Aorta (tissue), 5 donors: ENCODE measurements around the gene BRD4. TPM values are rescaled to one million over a fixed set of nuclear protein-coding genes. Genes with fewer than 3 reads are reported as not detected.

ENCODE experiments used
- ATAC-seq: fragments of 200-7000 bp; cut with Tn5 transposase; one replicate; pipeline ENCODE4 v1.9.1; 2022; ENCODE audit warnings: moderate library complexity; ENCODE audit not compliant: low FRiP score
- DNase-seq, 2 donors: peaks; one replicate each; pipeline ENCODE4 v3.0.0-alpha.2; 2020
- H3K27ac ChIP-seq, 2 donors: one replicate each; pipeline ENCODE4 v1.5.1; 2013; ENCODE audit warnings: low read length in 2 of 2, mild to moderate bottlenecking in 2 of 2, moderate library complexity in 2 of 2, control low read depth in 1 of 2, inconsistent platforms in 1 of 2, low read depth in 1 of 2
- H3K27me3 ChIP-seq, 2 donors: one replicate each; pipeline ENCODE4 v1.6.1; 2013; ENCODE audit warnings: control low read depth in 1 of 2, low read length in 1 of 2, mild to moderate bottlenecking in 1 of 2, moderate library complexity in 1 of 2; ENCODE audit not compliant: insufficient read depth in 2 of 2, control insufficient read depth in 1 of 2
- H3K36me3 ChIP-seq, 2 donors: one replicate each; pipeline ENCODE4 v1.6.1; 2013; ENCODE audit warnings: control low read depth in 1 of 2, low read length in 1 of 2, mild to moderate bottlenecking in 1 of 2; ENCODE audit not compliant: insufficient read depth in 2 of 2, control insufficient read depth in 1 of 2
- H3K4me1 ChIP-seq, 2 donors: one replicate each; pipeline ENCODE4 v1.6.1; 2013; ENCODE audit warnings: low read length in 2 of 2, control low read depth in 1 of 2, mild to moderate bottlenecking in 1 of 2, moderate library complexity in 1 of 2; ENCODE audit not compliant: insufficient read depth in 2 of 2, control insufficient read depth in 1 of 2
- H3K4me3 ChIP-seq, 2 donors: one replicate each; pipeline ENCODE4 v1.5.1; 2013; ENCODE audit warnings: low read length in 2 of 2, control low read depth in 1 of 2, mild to moderate bottlenecking in 1 of 2
- H3K9me3 ChIP-seq: one replicate; pipeline ENCODE4 v1.6.1; 2013; ENCODE audit warnings: mild to moderate bottlenecking, low read length; ENCODE audit not compliant: control insufficient read depth
- WGBS, 2 donors: extraction: QIAGEN DNeasy Blood & Tissue Kit; methylation state at CpG; one replicate each; pipeline ENCODE4 v1.1.7; 2013; 5-methylcytosine and 5-hydroxymethylcytosine counted together
- intact Hi-C, 2 donors: fragments of 100-400 bp; cut with DNase I; formaldehyde crosslinking; loops; one replicate each; pipeline versions ENCODE4 v1.14.2 to v1.15.0; 2022
- polyA plus RNA-seq, 2 donors: library from polyadenylated mRNA; stranded (reverse); fragments of 200-250 nt; gene quantifications; one replicate each; pipeline ENCODE4 v1.2.3, GENCODE V29; 2013
- total RNA-seq, 2 donors: library from RNA; stranded (reverse); fragmentation: NEBNext Ultra II Directional; extraction: Animal tissue kit (Norgen Biotek cat#: 25700); gene quantifications; one replicate each; pipeline ENCODE4 v1.2.1, GENCODE V29; 2021
- donor health status: healthy with polysubstance abuse.
- donor health status: Bipolar disorder and iron deficiency.
- donor health status: DM: no; HTN: no; CAD: no.
- donor health status: DM: no; HTN: no; CAD: no.
- donor health status: DM: yes; HTN: yes; CAD: no.

Gene BRD4
- total and polyA plus RNA-seq, 4 donors = 12.3 to 126 (median 86.6) TPM

- H3K4me1 ChIP-seq = no peaks in the 10 kb centered on the region
- no peak for ATAC-seq
These were observed 41.8 kb upstream of the BRD4 start for GRCh38 chr19:15374105-15374651.

DNA sequence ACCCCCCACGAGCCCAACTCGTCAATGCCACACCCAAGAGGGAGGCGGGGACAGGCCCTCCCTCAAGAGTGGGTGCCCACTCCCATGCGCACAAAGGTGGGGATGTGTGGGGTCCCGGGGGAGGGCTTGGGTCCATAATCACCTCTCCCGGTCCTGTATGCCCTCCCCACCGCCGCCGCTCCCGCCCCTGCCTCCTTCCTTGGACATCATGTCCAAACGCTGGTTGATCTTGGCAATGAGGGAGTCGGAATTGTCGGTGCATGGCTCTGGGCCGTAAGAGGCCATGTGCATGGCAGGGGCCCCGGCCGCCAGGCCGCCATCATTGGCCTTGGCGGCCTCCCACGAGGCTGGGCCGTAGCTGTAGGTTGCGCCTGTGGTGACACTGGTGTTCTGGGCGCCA lies 41.3 kb upstream of the BRD4 start:
- intact Hi-C loops = loop anchor here (2.0 to 10.0 kb wide), 2 partner anchors 181 to 199 kb away; no protein-coding TSS in a partner anchor
- Histone ChIP-seq H3K36me3 (no peaks in the 10 kb centered on the region), H3K27me3 (no peaks in the 10 kb centered on the region), H3K9me3 (no peaks in the 10 kb centered on the region), H3K4me3 (no peak overlapping the region), H3K27ac (no peak overlapping the region), H3K4me1 (no peaks in the 10 kb centered on the region)
- DNase-seq (no peak), ATAC-seq (no peak)
- WGBS, 2 donors = 63 to 75% methylated on average over 22 of the region's 22 CpGs

More at GRCh38 chr19:15374105-15374651, 41.8 kb upstream of the BRD4 start:
- intact Hi-C loops = loop anchor here (2.0 to 10.0 kb wide), 2 partner anchors 181 to 199 kb away; no protein-coding TSS in a partner anchor
- Histone ChIP-seq H3K9me3 (no peaks in the 10 kb centered on the region), H3K4me3 (no peak overlapping the region), H3K27me3 (no peaks in the 10 kb centered on the region), H3K36me3 (no peaks in the 10 kb centered on the region), H3K27ac (peak overlapping the region in 1 of 2 donors; percentile 37)
- peak in 1 of 2 donors; percentile 49 for DNase-seq
- WGBS, 2 donors = 53 to 57% methylated on average over 21 of the region's 21 CpGs

GRCh38 chr19:15372891-15373301 lies 40.6 kb upstream of the BRD4 start:
- no peak overlapping the region for H3K27ac ChIP-seq
- DNase-seq = peak in 1 of 2 donors; percentile 40
- no peak overlapping the region for H3K4me3 ChIP-seq
- 92 to 93% methylated on average over 30 of the region's 30 CpGs for WGBS, 2 donors
- ATAC-seq = no peak
- H3K9me3 ChIP-seq = no peaks in the 10 kb centered on the region
- H3K36me3 ChIP-seq = peaks cover 3 to 4% of the 10 kb centered on the region in 2 donors
- H3K4me1 ChIP-seq = no peaks in the 10 kb centered on the region
- intact Hi-C loops = loop anchor here in 1 of 2 donors (10.0 kb wide), 1 partner anchor 198 kb away; no protein-coding TSS in a partner anchor
- H3K27me3 ChIP-seq = no peaks in the 10 kb centered on the region

GRCh38 chr19:15372470-15372869 lies 40.1 kb upstream of the BRD4 start:
- DNase-seq (peak in 1 of 2 donors; percentile 7), ATAC-seq (no peak)
- peaks cover 5% of the 10 kb centered on the region in 2 donors for H3K36me3 ChIP-seq
- no peak overlapping the region for H3K27ac ChIP-seq
- intact Hi-C loops = loop anchor here in 1 of 2 donors (10.0 kb wide), 1 partner anchor 198 kb away; no protein-coding TSS in a partner anchor
- H3K4me1 ChIP-seq = no peaks in the 10 kb centered on the region
- WGBS, 2 donors = 92% methylated on average over 14 of the region's 14 CpGs
- no peak overlapping the region for H3K4me3 ChIP-seq
- no peaks in the 10 kb centered on the region for H3K27me3 ChIP-seq
- no peaks in the 10 kb centered on the region for H3K9me3 ChIP-seq

DNA sequence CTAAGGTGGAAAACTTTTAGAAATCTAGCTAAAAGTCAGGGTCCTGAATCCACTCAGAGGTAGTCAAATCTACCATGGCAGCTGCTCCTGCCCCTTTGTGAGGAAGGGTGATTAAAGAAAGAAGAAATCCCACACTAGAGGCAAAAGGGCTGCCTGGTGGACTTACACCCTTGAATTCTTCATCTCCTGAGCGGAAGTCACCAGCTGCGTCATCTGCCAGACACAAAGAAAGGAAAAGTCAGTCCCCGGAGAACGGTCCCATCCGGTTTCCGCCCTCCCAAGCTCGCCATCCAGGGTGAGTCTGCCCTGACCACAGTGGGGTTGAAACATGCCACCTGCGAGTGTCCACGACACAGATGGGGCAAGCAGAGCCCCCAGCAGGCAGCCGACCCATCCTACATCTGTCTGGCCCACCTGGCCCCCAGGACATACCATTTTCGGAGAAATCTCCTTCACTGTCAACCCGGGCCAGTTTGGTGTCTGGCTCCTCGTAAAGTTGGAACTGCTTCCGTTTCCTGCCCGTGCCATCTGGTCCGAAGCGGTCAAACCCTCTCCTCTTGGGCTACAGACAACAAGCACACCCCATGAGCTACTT lies 39.5 kb upstream of the BRD4 start:
- intact Hi-C loops = loop anchor here in 1 of 2 donors (10.0 kb wide), 1 partner anchor 197 kb away; no protein-coding TSS in a partner anchor
- Histone ChIP-seq H3K9me3 (no peaks in the 10 kb centered on the region), H3K36me3 (peaks cover 5% of the 10 kb centered on the region in 2 donors), H3K4me3 (no peak overlapping the region), H3K27me3 (no peaks in the 10 kb centered on the region), H3K27ac (no peak overlapping the region), H3K4me1 (no peaks in the 10 kb centered on the region)
- WGBS, 2 donors = 91% methylated on average over 17 of the region's 17 CpGs
- no peak for ATAC-seq
- DNase-seq = peak; percentile 18 to 65

- intact Hi-C loops = loop anchor here in 1 of 2 donors (10.0 kb wide), 1 partner anchor 196 kb away; no protein-coding TSS in a partner anchor
- ATAC-seq = no peak
- peaks cover 5% of the 10 kb centered on the region in 2 donors for H3K36me3 ChIP-seq
These were observed 38.8 kb upstream of the BRD4 start for GRCh38 chr19:15371119-15371518.

GRCh38 chr19:15369594-15369891 lies 37.2 kb upstream of the BRD4 start:
- no peak for DNase-seq

More at GRCh38 chr19:15371119-15371518, 38.8 kb upstream of the BRD4 start:
- Histone ChIP-seq H3K27me3 (no peaks in the 10 kb centered on the region), H3K27ac (no peak overlapping the region), H3K4me3 (no peak overlapping the region), H3K9me3 (no peaks in the 10 kb centered on the region), H3K4me1 (no peaks in the 10 kb centered on the region)
- WGBS, 2 donors = 90 to 93% methylated on average over 7 of the region's 7 CpGs
- DNase-seq = peak in 1 of 2 donors; percentile 19

DNA sequence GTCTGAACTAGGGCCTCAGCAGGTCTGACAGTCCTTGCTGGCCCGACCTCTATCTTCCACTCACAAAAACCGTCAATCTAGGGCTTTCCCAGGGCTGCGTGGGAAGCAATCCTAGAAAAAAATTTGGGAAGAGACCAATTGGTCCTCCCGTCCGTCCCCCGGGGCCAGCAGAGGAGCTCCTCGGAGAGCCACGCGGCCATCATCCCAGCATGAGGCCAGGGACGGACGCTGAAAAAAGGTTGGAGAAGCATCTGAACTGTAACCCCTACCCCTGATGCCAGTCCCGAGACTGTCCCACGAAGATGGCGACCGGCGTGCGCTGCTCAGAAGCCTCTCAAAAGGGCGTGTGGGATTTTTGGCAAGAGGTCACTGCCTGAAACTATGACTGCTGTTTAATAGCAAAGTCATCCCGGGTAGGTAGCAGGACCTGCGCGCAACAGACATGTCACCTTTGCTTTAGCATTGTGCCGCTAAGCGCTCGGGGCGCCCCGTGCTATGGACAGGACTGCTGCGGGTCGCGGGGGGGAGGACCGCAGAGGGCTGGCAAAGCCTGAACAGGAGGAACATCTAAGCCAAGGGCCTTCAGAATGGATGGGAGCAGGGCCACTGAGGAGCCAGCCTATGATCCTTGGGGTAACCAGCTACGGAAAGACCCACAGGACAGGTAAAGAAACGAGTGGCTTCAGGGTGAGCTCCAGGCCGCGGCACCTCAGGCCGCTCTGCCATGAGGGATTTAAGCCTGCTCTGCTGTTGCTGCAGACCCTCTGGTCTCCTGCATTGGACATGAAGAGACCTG lies 36.7 kb upstream of the BRD4 start:
- ATAC-seq = no peak
- Histone ChIP-seq H3K4me3 (no peak overlapping the region), H3K27ac (no peak overlapping the region), H3K4me1 (no peaks in the 10 kb centered on the region), H3K9me3 (no peaks in the 10 kb centered on the region), H3K27me3 (no peaks in the 10 kb centered on the region), H3K36me3 (peaks cover 5% of the 10 kb centered on the region in 2 donors)
- whole genome bisulfite sequencing, 2 donors = 89 to 90% methylated on average over 35 of the region's 35 CpGs
- intact Hi-C loops = no loop called here
- DNase-seq = peak; percentile 41 to 64

More at GRCh38 chr19:15369594-15369891, 37.2 kb upstream of the BRD4 start:
- H3K27me3 ChIP-seq = no peaks in the 10 kb centered on the region
- H3K9me3 ChIP-seq = no peaks in the 10 kb centered on the region
- H3K4me1 ChIP-seq = no peaks in the 10 kb centered on the region
- peaks cover 5% of the 10 kb centered on the region in 2 donors for H3K36me3 ChIP-seq
- intact Hi-C loops = no loop called here
- WGBS, 2 donors = 90 to 92% methylated on average over 9 of the region's 9 CpGs
- no peak for ATAC-seq
- H3K4me3 ChIP-seq = no peak overlapping the region
- H3K27ac ChIP-seq = no peak overlapping the region
